Left colon (tissue), 2 donors: ENCODE results near the gene SLC22A23. TPM values are rescaled to one million over a fixed set of nuclear protein-coding genes. Genes with fewer than 3 reads are reported as not detected.
"Not testable (repeated sequence)": the region's sequence is repeated elsewhere in the genome, so short reads cannot be mapped to it uniquely, and the experiment has no call there.

Experiments
- ATAC-seq: fragments of 200-7000 bp; cut with Tn5 transposase; one replicate; pipeline ENCODE4 v1.9.1; 2020; ENCODE audit warnings: mild to moderate bottlenecking, moderate library complexity
- DNase-seq, 2 donors: peaks; one replicate each; pipeline ENCODE4 v3.0.0-alpha.2; 2020
- intact Hi-C, 2 donors: fragments of 100-400 bp; cut with DNase I in 1 of 2; cut with micrococcal nuclease in 1 of 2; formaldehyde crosslinking; loops; one replicate each; pipeline versions ENCODE4 v1.11.2 to v1.14.0; 2022; cut with DNase I, micrococcal nuclease
- total RNA-seq, 2 donors: library from RNA; stranded (reverse); fragmentation: NEBNext Ultra II Directional; extraction: Animal tissue kit (Norgen Biotek cat#: 25700); gene quantifications; one replicate each; pipeline ENCODE4 v1.2.1, GENCODE V29; 2021
- donor health status: DM: no; HTN: no; CAD: no.
- donor health status: DM: yes; HTN: yes; CAD: no.

The SLC22A23 gene
- total RNA-seq, 2 donors from 2014 or later: 75.2 to 98.6 TPM

- ATAC-seq: no peak
- intact Hi-C loops: no loop called here
- DNase-seq: no peak
Measured at GRCh38 chr6:3396503-3397180, 60.2 kb downstream of the SLC22A23 start.

GRCh38 chr6:3394671-3395070 lies 62.2 kb downstream of the SLC22A23 start:
- DNase-seq (no peak), ATAC-seq (peak; percentile 30)
- intact Hi-C loops: no loop called here

GRCh38 chr6:3393836-3394202 lies 63.0 kb downstream of the SLC22A23 start:
- no peak for DNase-seq
- intact Hi-C loops: no loop called here
- ATAC-seq: no peak

- ATAC-seq (peak; percentile 38), DNase-seq (no peak)
- intact Hi-C loops: no loop called here
Measured at GRCh38 chr6:3392930-3393835, 63.7 kb downstream of the SLC22A23 start.

GRCh38 chr6:3391902-3392458 lies 64.9 kb downstream of the SLC22A23 start:
- ATAC-seq (no peak), DNase-seq (no peak)
- intact Hi-C loops: no loop called here

GRCh38 chr6:3390698-3391097 lies 66.2 kb downstream of the SLC22A23 start:
- peak; percentile 81 for ATAC-seq
- intact Hi-C loops: no loop called here
- DNase-seq: peak; percentile 87 to 93

- ATAC-seq: no peak
- intact Hi-C loops: no loop called here
- no peak for DNase-seq
Measured at GRCh38 chr6:3389390-3390167, 67.3 kb downstream of the SLC22A23 start.

GRCh38 chr6:3388786-3389185 lies 68.1 kb downstream of the SLC22A23 start:
- no peak for ATAC-seq
- DNase-seq: no peak
- intact Hi-C loops: no loop called here

GRCh38 chr6:3386374-3386857 lies 70.4 kb downstream of the SLC22A23 start:
- DNase-seq (no peak), ATAC-seq (no peak)
- intact Hi-C loops: no loop called here

- intact Hi-C loops: no loop called here
- ATAC-seq (peak; percentile 26), DNase-seq (no peak)
Measured at GRCh38 chr6:3385660-3386151, 71.1 kb downstream of the SLC22A23 start.

GRCh38 chr6:3385181-3385580 lies 71.7 kb downstream of the SLC22A23 start:
- ATAC-seq, DNase-seq, intact Hi-C loops: not testable (repeated sequence)

- ATAC-seq (no peak), DNase-seq (no peak)
- intact Hi-C loops: no loop called here
Measured at GRCh38 chr6:3384241-3385143, 72.4 kb downstream of the SLC22A23 start.

- peak; percentile 73 to 80 for DNase-seq
- intact Hi-C loops: no loop called here
- ATAC-seq: peak; percentile 59
Measured at GRCh38 chr6:3383525-3383924, 73.3 kb downstream of the SLC22A23 start.

- no peak for DNase-seq
- ATAC-seq: peak; percentile 67
Measured at GRCh38 chr6:3382326-3383279, 74.2 kb downstream of the SLC22A23 start.

GRCh38 chr6:3381233-3381921 lies 75.5 kb downstream of the SLC22A23 start:
- DNase-seq (no peak), ATAC-seq (no peak)
- intact Hi-C loops: no loop called here

More at GRCh38 chr6:3382326-3383279, 74.2 kb downstream of the SLC22A23 start:
- intact Hi-C loops: no loop called here
